Ovary (tissue), 10 donors: ENCODE measurements around the gene C12orf54. TPM values are rescaled to one million over a fixed set of nuclear protein-coding genes. Genes with fewer than 3 reads are reported as not detected.
"Not testable (repeated sequence)": the region's sequence is repeated elsewhere in the genome, so short reads cannot be mapped to it uniquely, and the experiment has no call there.

ENCODE experiments used
- DNase-seq, 5 donors: peaks; one replicate each; pipeline ENCODE4 v3.0.0-alpha.2; 2019 to 2020
- H3K27ac ChIP-seq, 2 donors: fragments of 200-600 bp; one replicate each; pipeline versions ENCODE4 v1.5.1 to v1.8.0; 2019 to 2022
- H3K27me3 ChIP-seq: fragments of 200-600 bp; one replicate; pipeline ENCODE4 v1.8.0; 2022
- H3K36me3 ChIP-seq: fragments of 200-600 bp; sonication (generic); one replicate; pipeline ENCODE4 v1.5.1; 2019
- H3K4me1 ChIP-seq: one replicate; pipeline ENCODE4 v1.8.1; 2013; ENCODE audit warnings: mild to moderate bottlenecking, moderate library complexity; ENCODE audit not compliant: insufficient read depth
- H3K4me3 ChIP-seq: fragments of 200-600 bp; sonication (generic); one replicate; pipeline ENCODE4 v1.5.1; 2017
- H3K9me3 ChIP-seq, 2 donors: fragments of 200-600 bp in 1 of 2; sonication (generic) in 1 of 2; one replicate each; pipeline versions ENCODE4 v1.5.1 to v1.8.1; 2013 to 2019; ENCODE audit warnings: mild to moderate bottlenecking in 1 of 2, moderate library complexity in 1 of 2
- CTCF ChIP-seq, 3 donors: fragments of 450-650 bp in 2 of 3; fragments of 200-600 bp in 1 of 3; IDR thresholded peaks; one replicate each; pipeline versions ENCODE4 v1.5.1 to v1.8.0; 2016 to 2022; ENCODE audit warnings: antibody characterized with exemption in 3 of 3, mild to moderate bottlenecking in 1 of 3
- EP300 ChIP-seq: sonication (generic); formaldehyde crosslinking; IDR thresholded peaks from one replicate; pipeline ENCODE4 v1.6.1; 2017; ENCODE audit warnings: antibody characterized with exemption
- POLR2A ChIP-seq: fragments of 450-650 bp; IDR thresholded peaks from one replicate; pipeline ENCODE4 v1.6.1; 2017; ENCODE audit warnings: antibody characterized with exemption, mild to moderate bottlenecking, moderate library complexity
- WGBS, 3 donors: extraction: QIAGEN DNeasy Blood & Tissue Kit in 1 of 3; methylation state at CpG; one replicate each; pipeline versions ENCODE4 v1.1.5 to v1.1.7; 2013 to 2017; 5-methylcytosine and 5-hydroxymethylcytosine counted together
- intact Hi-C, 4 donors: fragments of 100-400 bp; cut with DNase I; formaldehyde crosslinking; loops; one replicate each; pipeline versions ENCODE4 v1.11.0 to v1.15.1; 2022 to 2023
- long read RNA-seq, 3 donors: library from polyadenylated mRNA in 2 of 3; unstranded in 2 of 3; transcript quantifications; one replicate each; pipeline ENCODE4 v2.0.0 and lab custom pipeline, GENCODE V29; 2021 to 2026
- polyA plus RNA-seq, 2 donors: library from polyadenylated mRNA; stranded (reverse); fragments of 200-250 nt in 1 of 2; fragments of 350-450 nt in 1 of 2; fragmentation: Illumina TruSeq in 1 of 2; extraction: RNeasy Lipid Tissue Mini Kit (QIAGEN cat#74804) in 1 of 2; gene quantifications; one replicate each; pipeline ENCODE4 v1.2.3, GENCODE V29; 2013 to 2014
- total RNA-seq, 7 donors: library from RNA; depleted of rRNA in 2 of 7; stranded (reverse); fragments of >200 nt in 2 of 7; fragmentation: NEBNext Ultra II Directional in 3 of 7; extraction: Animal tissue kit (Norgen Biotek cat#: 25700) in 3 of 7; gene quantifications; one replicate each; pipeline versions ENCODE4 v1.1.0 to v1.2.4, GENCODE V29; 2016 to 2023
- donor health status: DM: no; HTN: no; CAD: no; lungs with moderate emphysema.
- donor health status: DM: no; HTN: no; CAD: no.
- donor health status: Bipolar disorder and iron deficiency.
- donor health status: DM: yes; HTN: yes; CAD: no.
- donor health status: DM: no; HTN: no; CAD: no.
- donor health status: DM: yes; HTN: yes; CAD: no.

The C12orf54 gene
- total RNA-seq: 1 to 10 TPM in 5 of 7 donors, under 1 TPM in 1, not detected in 1; 0.95 to 1.4 (median 1.3) TPM
- polyA plus RNA-seq: under 1 TPM; 0.21 to 0.67 TPM
- long read RNA-seq, donor 1, partial matches to known transcripts: 0 of 3 reads
- long read RNA-seq, donor 1, other reads (novel, unspliced or antisense): 3 of 3 reads
- long read RNA-seq, donor 2: 0 reads
- long read RNA-seq, donor 3: 0 reads

- Histone ChIP-seq H3K4me3 (no peak within 1 kb of the TSS), H3K27me3 (no peaks in the 10 kb centered on the region), H3K36me3 (no peaks in the 10 kb centered on the region), H3K4me1 (no peaks in the 10 kb centered on the region), H3K9me3 (peaks cover 0 to 4% of the 10 kb centered on the region in 2 donors), H3K27ac (no peak within 1 kb of the TSS)
- DNase-seq: no peak
- TF ChIP-seq CTCF (IDR thresholded peaks at IDR 0.05) (no peak), EP300 (no peak), POLR2A (no peak)
- 86 to 87% (median 86%) methylated on average over 2 of the region's 2 CpGs for WGBS, 3 donors
- intact Hi-C loops: loop anchor here in 1 of 4 donors (10.0 kb wide), 1 partner anchor 77 kb away; no protein-coding TSS in a partner anchor
Observed at GRCh38 chr12:48482198-48482597, at the start of gene C12orf54. TSS of gene C12orf54 (plus strand) at chr12:48482498. CDS start at chr12:48483297, 799 bp downstream.

DNA sequence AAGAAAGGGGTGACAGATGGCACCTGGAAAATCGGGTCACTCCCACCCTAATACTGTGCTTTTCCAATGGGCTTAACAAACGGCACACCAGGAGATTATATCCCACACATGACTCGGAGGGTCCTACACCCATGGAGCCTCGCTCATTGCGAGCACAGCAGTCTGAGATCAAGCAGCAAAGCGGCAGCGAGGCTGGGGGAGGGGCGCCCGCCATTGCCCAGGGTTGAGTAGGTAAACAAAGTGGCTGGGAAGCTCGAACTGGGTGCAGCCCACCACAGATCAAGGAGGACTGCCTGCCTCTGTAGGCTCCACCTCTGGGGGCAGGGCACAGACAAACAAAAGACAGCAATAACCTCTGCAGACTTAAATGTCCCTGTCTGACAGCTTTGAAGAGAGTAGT lies 48.3 kb upstream of the C12orf54 start:
- H3K9me3 ChIP-seq, H3K36me3 ChIP-seq, H3K27me3 ChIP-seq, H3K4me1 ChIP-seq, H3K4me3 ChIP-seq, intact Hi-C loops, DNase-seq, H3K27ac ChIP-seq: not testable (repeated sequence)
- WGBS, 3 donors: 92 to 94% (median 93%) methylated on average over 10 of the region's 10 CpGs

DNA sequence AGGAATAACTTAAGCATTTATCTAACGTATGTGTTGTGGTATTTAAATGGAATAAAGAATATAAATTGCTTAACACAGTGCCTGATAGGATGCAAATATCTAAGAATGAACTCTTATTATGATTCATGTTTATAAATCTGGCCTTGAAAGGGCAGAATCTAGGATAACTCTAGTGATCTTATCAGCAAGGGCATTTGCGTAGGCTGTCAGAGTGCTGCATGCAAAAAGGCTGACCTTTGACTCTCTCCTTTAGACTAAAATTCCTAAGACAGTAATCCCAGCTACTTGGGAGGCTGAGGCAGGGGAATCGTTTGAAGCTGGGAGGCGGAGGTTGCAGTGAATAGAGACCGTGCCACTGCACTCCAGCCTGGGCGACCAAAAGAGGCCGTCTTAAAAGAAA lies 41.2 kb upstream of the C12orf54 start:
- H3K27ac ChIP-seq: no peak overlapping the region
- 56 to 63% (median 60%) methylated on average over 7 of the region's 7 CpGs for WGBS, 3 donors

GRCh38 chr12:48442179-48442847 lies 40.0 kb upstream of the C12orf54 start:
- TF ChIP-seq POLR2A (no peak), EP300 (no peak), CTCF (IDR thresholded peaks at IDR 0.05) (no peak)
- Histone ChIP-seq H3K9me3 (no peaks in the 10 kb centered on the region), H3K27me3 (no peaks in the 10 kb centered on the region), H3K36me3 (no peaks in the 10 kb centered on the region), H3K4me3 (no peak overlapping the region), H3K27ac (no peak overlapping the region), H3K4me1 (no peaks in the 10 kb centered on the region)
- DNase-seq: no peak
- intact Hi-C loops: no loop called here
- 88 to 94% (median 90%) methylated on average over 3 of the region's 3 CpGs for WGBS, 3 donors

More for the DNA sequence above, 41.2 kb upstream of the C12orf54 start:
- no peak for DNase-seq
- no peaks in the 10 kb centered on the region for H3K36me3 ChIP-seq
- H3K4me1 ChIP-seq: no peaks in the 10 kb centered on the region
- no peaks in the 10 kb centered on the region for H3K27me3 ChIP-seq
- intact Hi-C loops: no loop called here
- H3K9me3 ChIP-seq: no peaks in the 10 kb centered on the region
- TF ChIP-seq EP300 (no peak), POLR2A (no peak), CTCF (IDR thresholded peaks at IDR 0.05) (no peak)
- H3K4me3 ChIP-seq: no peak overlapping the region

DNA sequence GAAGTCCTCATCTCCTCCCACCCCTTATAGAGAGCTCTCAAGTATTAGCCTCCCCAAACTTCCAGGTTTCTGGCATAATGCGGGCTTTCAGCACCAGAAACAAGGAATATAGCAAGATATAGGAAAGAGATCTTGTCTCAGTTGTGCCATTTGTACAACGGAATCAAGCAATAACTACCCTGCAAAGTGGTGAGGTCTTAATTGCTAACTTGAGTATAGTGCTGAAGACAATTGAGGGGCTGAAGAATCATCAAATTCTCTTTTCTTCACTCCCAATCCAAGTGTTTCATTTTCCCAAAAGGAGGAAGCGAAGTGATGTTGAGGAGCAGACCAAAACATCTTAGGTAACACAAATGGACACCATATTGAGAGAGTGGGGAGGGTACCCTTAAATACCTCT lies 36.8 kb upstream of the C12orf54 start:
- 78 to 82% (median 80%) methylated on average over 3 of the region's 3 CpGs for WGBS, 3 donors
- H3K27me3 ChIP-seq: no peaks in the 10 kb centered on the region
- no peaks in the 10 kb centered on the region for H3K9me3 ChIP-seq
- intact Hi-C loops: no loop called here
- no peaks in the 10 kb centered on the region for H3K4me1 ChIP-seq
- H3K36me3 ChIP-seq: no peaks in the 10 kb centered on the region
- no peak for DNase-seq
- no peak for TF ChIP-seq CTCF (IDR thresholded peaks at IDR 0.05)
- TF ChIP-seq EP300: no peak
- no peak for TF ChIP-seq POLR2A
- H3K4me3 ChIP-seq: no peak overlapping the region
- H3K27ac ChIP-seq: no peak overlapping the region
